Measurements from ENCODE around the gene HIP1R. TPM values are rescaled to one million over a fixed set of nuclear protein-coding genes. Genes with fewer than 3 reads are reported as not detected.

The HIP1R gene
- total RNA-seq, 1 donor from 2014 or later: 86.5 TPM

DNA sequence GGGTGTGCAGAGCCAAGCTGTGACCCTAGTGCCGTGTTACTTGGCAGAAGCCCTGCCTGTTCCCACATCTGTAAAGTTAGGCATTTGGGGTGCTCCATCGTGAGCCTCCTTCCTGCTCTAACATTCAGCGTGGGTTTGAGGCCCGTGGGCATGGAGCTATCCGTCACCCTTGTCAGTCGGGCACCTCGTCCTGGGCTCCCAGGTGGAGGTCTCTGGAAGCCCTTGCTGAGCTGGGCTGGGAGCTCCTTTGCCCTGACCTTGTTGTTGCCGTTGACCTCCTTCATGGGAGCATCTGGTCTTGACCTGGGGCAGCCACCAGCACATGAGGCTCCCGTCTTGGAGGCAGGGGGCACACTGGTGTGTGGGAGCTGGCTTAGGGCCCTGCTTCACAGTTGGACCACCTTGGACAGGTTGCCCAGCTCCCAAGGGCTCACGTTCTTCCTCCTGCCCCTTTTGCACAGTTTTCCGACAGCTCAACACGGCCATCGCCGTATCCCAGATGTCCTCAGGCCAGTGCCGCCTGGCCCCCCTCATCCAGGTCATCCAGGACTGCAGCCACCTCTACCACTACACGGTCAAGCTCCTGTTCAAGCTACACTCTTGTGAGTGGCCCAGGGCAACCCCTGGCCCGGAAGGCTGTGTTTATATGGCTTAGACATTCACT is 18.5 kb downstream of the HIP1R start:
- H3K27me3 ChIP-seq (ENCODE audit: control insufficient read depth, insufficient read depth, low read length): no peaks in the 10 kb centered on the region
- TF ChIP-seq, protein P1, sequence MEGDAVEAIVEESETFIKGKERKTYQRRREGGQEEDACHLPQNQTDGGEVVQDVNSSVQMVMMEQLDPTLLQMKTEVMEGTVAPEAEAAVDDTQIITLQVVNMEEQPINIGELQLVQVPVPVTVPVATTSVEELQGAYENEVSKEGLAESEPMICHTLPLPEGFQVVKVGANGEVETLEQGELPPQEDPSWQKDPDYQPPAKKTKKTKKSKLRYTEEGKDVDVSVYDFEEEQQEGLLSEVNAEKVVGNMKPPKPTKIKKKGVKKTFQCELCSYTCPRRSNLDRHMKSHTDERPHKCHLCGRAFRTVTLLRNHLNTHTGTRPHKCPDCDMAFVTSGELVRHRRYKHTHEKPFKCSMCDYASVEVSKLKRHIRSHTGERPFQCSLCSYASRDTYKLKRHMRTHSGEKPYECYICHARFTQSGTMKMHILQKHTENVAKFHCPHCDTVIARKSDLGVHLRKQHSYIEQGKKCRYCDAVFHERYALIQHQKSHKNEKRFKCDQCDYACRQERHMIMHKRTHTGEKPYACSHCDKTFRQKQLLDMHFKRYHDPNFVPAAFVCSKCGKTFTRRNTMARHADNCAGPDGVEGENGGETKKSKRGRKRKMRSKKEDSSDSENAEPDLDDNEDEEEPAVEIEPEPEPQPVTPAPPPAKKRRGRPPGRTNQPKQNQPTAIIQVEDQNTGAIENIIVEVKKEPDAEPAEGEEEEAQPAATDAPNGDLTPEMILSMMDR (IDR thresholded peaks at IDR 0.05; ENCODE audit: insufficient read depth, low read length, poor library complexity, severe bottlenecking): no peak
- peaks cover 1% of the 10 kb centered on the region for H3K36me3 ChIP-seq (ENCODE audit: control insufficient read depth, insufficient read depth, low read length)

DNA sequence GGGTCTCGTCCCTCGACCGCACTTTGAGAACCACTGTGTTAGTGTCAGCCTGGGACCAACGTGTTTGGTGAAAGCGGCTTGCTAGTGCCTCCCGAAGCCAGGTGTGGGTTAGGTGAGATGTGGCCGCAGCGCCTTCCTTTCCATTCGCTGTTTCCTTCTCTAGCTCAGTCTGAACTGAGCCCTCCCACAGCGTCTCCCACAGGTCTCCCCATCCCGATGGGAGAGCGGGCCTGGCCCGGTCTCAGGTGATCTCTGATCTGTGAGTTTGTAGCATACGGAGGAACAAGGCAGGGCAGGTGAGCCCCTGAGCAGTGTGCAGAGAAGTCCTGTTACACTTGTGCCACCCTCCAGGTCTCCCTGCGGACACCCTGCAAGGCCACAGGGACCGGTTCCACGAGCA is 19.3 kb downstream of the HIP1R start:
- no peaks in the 10 kb centered on the region for H3K27me3 ChIP-seq (ENCODE audit: control insufficient read depth, insufficient read depth, low read length)
- no peak overlapping the region for H3K4me3 ChIP-seq (ENCODE audit: low read depth, low read length)
- DNase-seq (ENCODE audit: low read depth): no peak
- TF ChIP-seq, protein P1 (IDR thresholded peaks at IDR 0.05; ENCODE audit: insufficient read depth, low read length, poor library complexity, severe bottlenecking): no peak
- H3K36me3 ChIP-seq (ENCODE audit: control insufficient read depth, insufficient read depth, low read length): peaks cover 1% of the 10 kb centered on the region

More for the DNA sequence above, 18.5 kb downstream of the HIP1R start:
- H3K4me3 ChIP-seq (ENCODE audit: low read depth, low read length): no peak overlapping the region
- no peak for DNase-seq (ENCODE audit: low read depth)

DNA sequence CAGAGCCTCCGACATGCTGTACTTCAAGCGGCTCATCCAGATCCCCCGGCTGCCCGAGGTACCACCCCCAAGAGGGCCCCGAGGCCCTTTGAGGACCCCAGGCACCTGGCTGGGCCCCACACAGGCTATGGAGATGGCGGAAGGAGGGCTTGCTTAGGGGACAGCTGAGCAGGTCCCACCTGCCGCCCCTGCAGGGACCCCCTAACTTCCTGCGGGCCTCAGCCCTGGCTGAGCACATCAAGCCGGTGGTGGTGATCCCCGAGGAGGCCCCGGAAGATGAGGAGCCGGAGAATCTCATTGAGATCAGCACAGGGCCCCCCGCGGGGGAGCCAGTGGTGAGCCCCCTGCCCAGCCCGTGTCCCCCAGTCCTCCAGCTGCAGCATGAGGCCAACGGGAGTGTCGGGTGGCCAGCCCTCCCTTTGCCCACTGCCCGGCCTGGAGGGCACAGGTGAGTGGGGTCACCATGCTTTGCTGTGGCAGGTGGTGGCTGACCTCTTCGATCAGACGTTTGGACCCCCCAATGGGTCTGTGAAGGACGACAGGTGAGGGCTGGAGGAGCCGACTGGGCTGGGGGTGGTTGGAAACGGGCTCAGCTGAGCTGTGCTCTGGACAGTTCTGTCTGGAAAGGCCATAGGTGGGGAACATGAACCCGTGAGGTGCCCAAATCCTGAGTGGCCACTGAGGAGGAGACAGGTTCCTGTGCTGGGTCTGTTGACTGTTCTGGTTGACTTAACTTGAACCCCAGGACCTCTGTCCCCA is 20.0 kb downstream of the HIP1R start:
- Histone ChIP-seq H3K36me3 (ENCODE audit: control insufficient read depth, insufficient read depth, low read length) (peaks cover 1% of the 10 kb centered on the region), H3K4me3 (ENCODE audit: low read depth, low read length) (no peak overlapping the region), H3K27me3 (ENCODE audit: control insufficient read depth, insufficient read depth, low read length) (no peaks in the 10 kb centered on the region)
- TF ChIP-seq, protein P1 (IDR thresholded peaks at IDR 0.05; ENCODE audit: insufficient read depth, low read length, poor library complexity, severe bottlenecking): no peak
- no peak for DNase-seq (ENCODE audit: low read depth)

DNA sequence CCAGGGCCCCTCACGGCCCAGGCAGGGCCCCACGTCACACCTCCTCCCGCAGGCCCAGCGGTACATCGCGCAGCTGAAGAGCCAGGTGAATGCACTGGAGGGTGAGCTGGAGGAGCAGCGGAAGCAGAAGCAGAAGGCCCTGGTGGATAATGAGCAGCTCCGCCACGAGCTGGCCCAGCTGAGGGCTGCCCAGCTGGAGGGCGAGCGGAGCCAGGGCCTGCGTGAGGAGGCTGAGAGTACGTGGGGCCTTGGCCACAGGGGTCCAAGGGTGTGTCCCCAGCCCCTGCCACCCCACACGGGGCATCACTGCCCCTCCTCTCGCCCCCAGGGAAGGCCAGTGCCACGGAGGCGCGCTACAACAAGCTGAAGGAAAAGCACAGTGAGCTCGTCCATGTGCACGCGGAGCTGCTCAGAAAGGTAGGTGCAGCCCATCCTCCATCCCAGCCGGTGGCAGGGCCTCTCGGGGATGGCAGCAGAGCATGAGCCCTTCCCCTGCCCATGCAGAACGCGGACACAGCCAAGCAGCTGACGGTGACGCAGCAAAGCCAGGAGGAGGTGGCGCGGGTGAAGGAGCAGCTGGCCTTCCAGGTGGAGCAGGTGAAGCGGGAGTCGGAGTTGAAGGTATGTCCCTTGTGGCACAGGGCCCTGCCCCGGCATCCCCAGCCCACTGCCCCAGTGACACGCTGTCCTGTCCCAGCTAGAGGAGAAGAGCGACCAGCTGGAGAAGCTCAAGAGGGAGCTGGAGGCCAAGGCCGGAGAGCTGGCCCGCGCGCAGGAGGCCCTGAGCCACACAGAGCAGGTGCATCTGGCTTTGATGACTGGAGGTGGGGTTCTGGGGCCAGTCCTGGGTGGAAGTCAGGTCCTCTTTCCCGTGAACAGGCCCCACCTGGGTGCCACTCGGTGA is 20.9 kb downstream of the HIP1R start:
- TF ChIP-seq, protein P1 (IDR thresholded peaks at IDR 0.05; ENCODE audit: insufficient read depth, low read length, poor library complexity, severe bottlenecking): no peak
- Histone ChIP-seq H3K36me3 (ENCODE audit: control insufficient read depth, insufficient read depth, low read length) (peaks cover 1% of the 10 kb centered on the region), H3K4me3 (ENCODE audit: low read depth, low read length) (no peak overlapping the region), H3K27me3 (ENCODE audit: control insufficient read depth, insufficient read depth, low read length) (no peaks in the 10 kb centered on the region)
- no peak for DNase-seq (ENCODE audit: low read depth)

DNA sequence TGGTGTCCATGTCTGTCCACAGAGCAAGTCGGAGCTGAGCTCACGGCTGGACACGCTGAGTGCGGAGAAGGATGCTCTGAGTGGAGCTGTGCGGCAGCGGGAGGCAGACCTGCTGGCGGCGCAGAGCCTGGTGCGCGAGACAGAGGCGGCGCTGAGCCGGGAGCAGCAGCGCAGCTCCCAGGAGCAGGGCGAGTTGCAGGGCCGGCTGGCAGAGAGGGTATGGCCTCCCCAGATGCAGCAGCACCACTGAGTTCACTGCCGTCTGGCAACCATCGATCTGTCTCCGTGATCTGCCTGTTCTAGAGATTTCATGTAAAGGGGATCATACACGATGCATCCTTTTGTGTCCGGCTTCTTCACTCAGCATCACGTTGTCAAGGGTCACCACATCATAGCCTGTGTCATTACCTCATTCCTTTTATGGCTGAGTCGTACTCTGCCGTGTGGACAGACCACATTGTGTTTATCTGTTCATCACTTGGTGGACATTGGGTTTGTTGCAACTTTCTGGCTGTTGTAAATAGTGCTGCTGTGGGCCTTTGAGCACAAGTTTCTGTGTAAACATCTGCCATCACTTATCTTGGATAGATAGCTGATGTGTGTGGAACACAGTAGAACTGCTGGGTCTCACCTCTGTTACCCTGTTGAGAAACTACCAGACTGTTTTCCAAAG is 21.9 kb downstream of the HIP1R start:
- no peaks in the 10 kb centered on the region for H3K27me3 ChIP-seq (ENCODE audit: control insufficient read depth, insufficient read depth, low read length)
- DNase-seq (ENCODE audit: low read depth): no peak
- H3K4me3 ChIP-seq (ENCODE audit: low read depth, low read length): no peak overlapping the region
- TF ChIP-seq, protein P1 (IDR thresholded peaks at IDR 0.05; ENCODE audit: insufficient read depth, low read length, poor library complexity, severe bottlenecking): no peak
- H3K36me3 ChIP-seq (ENCODE audit: control insufficient read depth, insufficient read depth, low read length): peaks cover 1% of the 10 kb centered on the region
